Esophagus muscularis mucosa (tissue), 4 donors: ENCODE results near the gene ZAP70. TPM values are rescaled to one million over a fixed set of nuclear protein-coding genes. Genes with fewer than 3 reads are reported as not detected.
"Not testable (repeated sequence)": the region's sequence is repeated elsewhere in the genome, so short reads cannot be mapped to it uniquely, and the experiment has no call there.

Experiments
- DNase-seq: peaks from one replicate; pipeline ENCODE4 v3.0.0-alpha.2; 2017; ENCODE audit errors: extremely low spot score
- H3K27ac ChIP-seq, 4 donors: fragments of 200-600 bp; sonication (generic); replicated peaks in 1 of 4; 1 replicate in 3 of 4; 2 replicates in 1 of 4; pipeline ENCODE4 v1.5.1; 2016 to 2019; ENCODE audit warnings: mild to moderate bottlenecking in 1 of 4
- H3K27me3 ChIP-seq, 4 donors: fragments of 200-600 bp; sonication (generic); one replicate each; pipeline versions ENCODE4 v1.5.1 to v1.6.0; 2016 to 2019
- H3K36me3 ChIP-seq, 4 donors: fragments of 200-600 bp; sonication (generic); one replicate each; pipeline ENCODE4 v1.5.1; 2016 to 2019
- H3K4me1 ChIP-seq, 4 donors: fragments of 200-600 bp; sonication (generic); one replicate each; pipeline ENCODE4 v1.5.1; 2016 to 2019
- H3K4me3 ChIP-seq, 4 donors: fragments of 200-600 bp; sonication (generic); 1 replicate in 2 of 4; 2 replicates in 2 of 4; pipeline ENCODE4 v1.5.1; 2016 to 2019; ENCODE audit warnings: mild to moderate bottlenecking in 4 of 4, moderate library complexity in 1 of 4
- H3K9me3 ChIP-seq, 4 donors: fragments of 200-600 bp; sonication (generic); 1 replicate in 3 of 4; 2 replicates in 1 of 4; pipeline ENCODE4 v1.5.1; 2016 to 2019
- CTCF ChIP-seq, 3 experiments: fragments of 200-600 bp in 2 of 3; fragments of 450-650 bp in 1 of 3; sonication (generic) in 2 of 3; IDR thresholded peaks; one replicate each; pipeline ENCODE4 v1.5.1; 2017 to 2019; ENCODE audit warnings: antibody characterized with exemption in 3 of 3, mild to moderate bottlenecking in 2 of 3, moderate library complexity in 1 of 3
- EP300 ChIP-seq: sonication (generic); formaldehyde crosslinking; IDR thresholded peaks from one replicate; pipeline ENCODE4 v1.6.1; 2017; ENCODE audit warnings: antibody characterized with exemption
- POLR2A ChIP-seq: fragments of 450-650 bp; IDR thresholded peaks from one replicate; pipeline ENCODE4 v1.6.1; 2017; ENCODE audit warnings: antibody characterized with exemption, moderate library complexity, mild to moderate bottlenecking, low read depth
- POLR2AphosphoS5 ChIP-seq, 2 donors: sonication (generic); formaldehyde crosslinking; IDR thresholded peaks; one replicate each; pipeline ENCODE4 v1.6.1; 2017; ENCODE audit warnings: antibody characterized with exemption in 2 of 2
- WGBS: methylation state at CpG from one replicate; pipeline ENCODE4 v1.1.5; 2018; 5-methylcytosine and 5-hydroxymethylcytosine counted together
- intact Hi-C: fragments of 100-400 bp; cut with DNase I; formaldehyde crosslinking; loops from one replicate; pipeline ENCODE4 v1.15.1; 2023
- total RNA-seq, 4 donors: library from RNA; depleted of rRNA; stranded (reverse); fragments of >200 nt; gene quantifications; one replicate each; pipeline versions ENCODE4 v1.1.0 to v1.2.1, GENCODE V29; 2016

ZAP70 gene
- total RNA-seq, 4 donors from 2014 or later = 1.2 to 3.5 (median 1.8) TPM

GRCh38 chr2:97669448-97669847, 43.9 kb upstream of the ZAP70 start, which contains the start of gene C2orf92:
Gene C2orf92, plus strand, starts transcription at chr2:97669713. Its CDS starts 76 bp downstream, at chr2:97669789.
- 93% methylated on average over 6 of the region's 6 CpGs for WGBS
- Histone ChIP-seq H3K27ac (no peak within 1 kb of the TSS), H3K27me3 (no peaks in the 10 kb centered on the region), H3K4me3 (no peak within 1 kb of the TSS), H3K36me3 (peaks cover 0 to 5% (median 0%) of the 10 kb centered on the region in 4 donors), H3K9me3 (no peaks in the 10 kb centered on the region), H3K4me1 (peaks cover 4 to 6% (median 5%) of the 10 kb centered on the region in 4 donors)
- DNase-seq = no peak
- no peak for TF ChIP-seq POLR2A
- no peak for TF ChIP-seq CTCF (IDR thresholded peaks at IDR 0.05)
- no peak for TF ChIP-seq POLR2AphosphoS5 (IDR thresholded peaks at IDR 0.05)
- TF ChIP-seq EP300 = no peak
- intact Hi-C loops = no loop called here

GRCh38 chr2:97670471-97670870, 42.9 kb upstream of the ZAP70 start:
- WGBS = 93% methylated on average over 1 of the region's 1 CpG
- H3K4me3 ChIP-seq = no peak overlapping the region
- peaks cover 0 to 5% (median 0%) of the 10 kb centered on the region in 4 donors for H3K36me3 ChIP-seq
- no peak for DNase-seq
- no peaks in the 10 kb centered on the region for H3K4me1 ChIP-seq
- H3K27me3 ChIP-seq = no peaks in the 10 kb centered on the region
- no peaks in the 10 kb centered on the region for H3K9me3 ChIP-seq
- intact Hi-C loops = no loop called here
- TF ChIP-seq EP300 (no peak), POLR2A (no peak), CTCF (IDR thresholded peaks at IDR 0.05) (no peak), POLR2AphosphoS5 (IDR thresholded peaks at IDR 0.05) (no peak)
- no peak overlapping the region for H3K27ac ChIP-seq

- no peak overlapping the region for H3K27ac ChIP-seq
- no peaks in the 10 kb centered on the region for H3K27me3 ChIP-seq
- 96% methylated on average over 5 of the region's 7 CpGs for WGBS
- TF ChIP-seq POLR2AphosphoS5 (IDR thresholded peaks at IDR 0.05) (no peak), CTCF (IDR thresholded peaks at IDR 0.05) (no peak), POLR2A (no peak), EP300 (no peak)
- intact Hi-C loops = no loop called here
- peaks cover 0 to 5% (median 2%) of the 10 kb centered on the region in 4 donors for H3K36me3 ChIP-seq
- H3K9me3 ChIP-seq = no peaks in the 10 kb centered on the region
- H3K4me3 ChIP-seq = no peak overlapping the region
- no peak for DNase-seq
- no peaks in the 10 kb centered on the region for H3K4me1 ChIP-seq
Observed at GRCh38 chr2:97671526-97671925, 41.9 kb upstream of the ZAP70 start.

- H3K27ac ChIP-seq, DNase-seq, intact Hi-C loops, H3K4me1 ChIP-seq, H3K36me3 ChIP-seq, H3K27me3 ChIP-seq, H3K4me3 ChIP-seq, H3K9me3 ChIP-seq: not testable (repeated sequence)
- WGBS = 95% methylated on average over 4 of the region's 6 CpGs
Observed at GRCh38 chr2:97672606-97673140, 40.7 kb upstream of the ZAP70 start.

- Histone ChIP-seq H3K27me3 (no peaks in the 10 kb centered on the region), H3K36me3 (peaks cover 0 to 4% (median 2%) of the 10 kb centered on the region in 4 donors), H3K4me1 (no peaks in the 10 kb centered on the region), H3K27ac (no peak overlapping the region), H3K9me3 (no peaks in the 10 kb centered on the region), H3K4me3 (no peak overlapping the region)
- intact Hi-C loops = no loop called here
- TF ChIP-seq EP300 (no peak), POLR2A (no peak), CTCF (IDR thresholded peaks at IDR 0.05) (no peak), POLR2AphosphoS5 (IDR thresholded peaks at IDR 0.05) (no peak)
- DNase-seq = no peak
- WGBS = 85% methylated on average over 8 of the region's 9 CpGs
Observed at GRCh38 chr2:97673182-97673914, 40.0 kb upstream of the ZAP70 start.
